LNCaP clone FGC (cell line): ENCODE data around the gene LBH.

Source experiments
- DNase-seq: peaks from one replicate; pipeline ENCODE4 v3.0.0-alpha.2; 2011; ENCODE audit warnings: low read depth
- H3K4me3 ChIP-seq: 2 replicates; pipeline ENCODE4 v1.5.1; 2011; ENCODE audit warnings: mild to moderate bottlenecking, low read depth, low read length, control low read depth
- TF ChIP-seq, protein P1 (sequence below): IDR thresholded peaks from 2 replicates; pipeline ENCODE4 v1.5.1; 2012; ENCODE audit warnings: mild to moderate bottlenecking; ENCODE audit not compliant: control insufficient read depth, insufficient read depth; ENCODE audit errors: extremely low read depth

LBH gene

DNA sequence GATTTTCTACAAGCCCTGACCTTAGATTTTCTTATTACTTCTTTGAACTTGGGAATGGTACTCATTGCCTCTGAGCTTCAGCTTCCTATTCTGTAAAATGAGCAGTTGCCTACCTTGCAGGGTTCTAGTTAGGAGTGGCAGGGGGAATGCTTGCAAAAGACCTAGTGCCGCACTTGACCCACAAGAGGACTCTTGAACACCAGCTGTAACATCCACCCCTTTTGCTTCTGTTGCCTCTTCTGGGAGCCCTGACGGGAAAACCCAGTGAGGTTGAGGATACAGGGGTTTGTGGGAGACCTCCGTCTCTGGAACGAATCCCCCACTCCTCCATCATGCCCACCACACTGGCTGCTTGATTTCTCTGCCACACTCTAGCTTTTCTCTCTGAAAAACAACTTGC lies 27.1 kb upstream of the LBH start:
- no peak overlapping the region for H3K4me3 ChIP-seq
- no peak for DNase-seq
- TF ChIP-seq, protein P1, sequence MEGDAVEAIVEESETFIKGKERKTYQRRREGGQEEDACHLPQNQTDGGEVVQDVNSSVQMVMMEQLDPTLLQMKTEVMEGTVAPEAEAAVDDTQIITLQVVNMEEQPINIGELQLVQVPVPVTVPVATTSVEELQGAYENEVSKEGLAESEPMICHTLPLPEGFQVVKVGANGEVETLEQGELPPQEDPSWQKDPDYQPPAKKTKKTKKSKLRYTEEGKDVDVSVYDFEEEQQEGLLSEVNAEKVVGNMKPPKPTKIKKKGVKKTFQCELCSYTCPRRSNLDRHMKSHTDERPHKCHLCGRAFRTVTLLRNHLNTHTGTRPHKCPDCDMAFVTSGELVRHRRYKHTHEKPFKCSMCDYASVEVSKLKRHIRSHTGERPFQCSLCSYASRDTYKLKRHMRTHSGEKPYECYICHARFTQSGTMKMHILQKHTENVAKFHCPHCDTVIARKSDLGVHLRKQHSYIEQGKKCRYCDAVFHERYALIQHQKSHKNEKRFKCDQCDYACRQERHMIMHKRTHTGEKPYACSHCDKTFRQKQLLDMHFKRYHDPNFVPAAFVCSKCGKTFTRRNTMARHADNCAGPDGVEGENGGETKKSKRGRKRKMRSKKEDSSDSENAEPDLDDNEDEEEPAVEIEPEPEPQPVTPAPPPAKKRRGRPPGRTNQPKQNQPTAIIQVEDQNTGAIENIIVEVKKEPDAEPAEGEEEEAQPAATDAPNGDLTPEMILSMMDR, result no peak

DNA sequence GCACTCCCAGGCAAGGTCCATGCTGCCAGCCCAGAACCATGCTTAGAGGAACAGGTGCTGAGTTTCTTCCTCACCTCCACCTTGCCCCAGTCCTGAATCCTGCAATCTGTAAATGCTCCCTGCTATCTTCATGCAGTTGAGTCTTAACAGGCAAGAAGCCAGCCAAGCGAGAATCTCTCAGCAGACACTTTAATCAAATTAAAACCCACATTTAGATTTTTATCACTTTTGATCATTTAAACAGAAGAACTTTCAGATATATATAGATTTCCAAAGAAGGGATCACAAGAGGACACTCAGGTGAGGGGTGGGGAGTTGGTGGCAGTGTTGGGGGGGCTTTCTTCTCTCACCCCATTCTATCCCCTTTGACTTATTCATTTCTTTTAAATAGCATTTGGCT lies 25.9 kb upstream of the LBH start:
- DNase-seq, result no peak

GRCh38 chr2:30206461-30207430 lies 24.6 kb upstream of the LBH start:
- no peak overlapping the region for H3K4me3 ChIP-seq
- DNase-seq, result no peak
- TF ChIP-seq, protein P1, result no peak

More for the DNA sequence above, 25.9 kb upstream of the LBH start:
- H3K4me3 ChIP-seq, result no peak overlapping the region
- TF ChIP-seq, protein P1, result no peak

DNA sequence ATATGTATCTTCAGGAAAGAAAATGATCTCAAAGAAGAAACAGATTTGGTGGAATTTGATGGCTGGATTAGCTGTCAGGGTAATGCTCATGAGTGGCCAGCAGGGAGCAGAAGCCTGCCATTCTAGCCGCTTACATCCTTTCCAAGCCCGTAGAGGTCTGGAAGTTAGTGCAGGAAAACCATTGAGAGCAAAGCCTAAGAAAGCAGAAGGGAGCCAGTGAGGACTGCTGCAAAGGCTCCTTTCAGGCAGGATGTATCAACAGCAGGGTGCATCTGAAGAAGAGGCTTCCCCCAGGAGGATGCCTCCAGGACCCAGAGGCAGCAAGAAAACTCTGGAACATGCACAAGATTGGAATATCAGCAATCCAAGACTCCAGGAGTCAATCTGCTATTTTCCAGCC lies 22.9 kb upstream of the LBH start:
- TF ChIP-seq, protein P1, result peak; percentile 80
- H3K4me3 ChIP-seq, result no peak overlapping the region
- DNase-seq, result peak; percentile 45

DNA sequence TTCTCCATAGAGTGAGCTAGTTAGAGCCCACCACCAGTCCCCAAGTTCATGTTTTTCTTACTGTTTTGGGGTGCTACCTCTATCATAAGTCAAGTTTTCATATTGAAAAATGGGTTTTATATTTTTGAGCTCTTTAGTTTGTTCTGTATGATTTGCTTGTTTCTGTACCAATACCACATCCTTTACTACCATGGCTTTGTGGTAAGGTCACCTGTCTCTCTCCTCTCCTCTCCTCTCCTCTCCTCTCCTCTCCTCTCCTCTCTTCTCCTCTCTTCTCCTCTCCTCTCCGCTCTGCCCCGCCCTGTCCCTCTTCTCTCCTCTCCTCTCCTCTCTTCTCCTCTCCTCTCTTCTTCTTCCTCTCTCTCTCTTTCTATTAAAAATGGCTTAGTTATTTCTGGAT lies 22.1 kb upstream of the LBH start:
- TF ChIP-seq, protein P1, result no peak
- no peak overlapping the region for H3K4me3 ChIP-seq
- DNase-seq, result no peak

DNA sequence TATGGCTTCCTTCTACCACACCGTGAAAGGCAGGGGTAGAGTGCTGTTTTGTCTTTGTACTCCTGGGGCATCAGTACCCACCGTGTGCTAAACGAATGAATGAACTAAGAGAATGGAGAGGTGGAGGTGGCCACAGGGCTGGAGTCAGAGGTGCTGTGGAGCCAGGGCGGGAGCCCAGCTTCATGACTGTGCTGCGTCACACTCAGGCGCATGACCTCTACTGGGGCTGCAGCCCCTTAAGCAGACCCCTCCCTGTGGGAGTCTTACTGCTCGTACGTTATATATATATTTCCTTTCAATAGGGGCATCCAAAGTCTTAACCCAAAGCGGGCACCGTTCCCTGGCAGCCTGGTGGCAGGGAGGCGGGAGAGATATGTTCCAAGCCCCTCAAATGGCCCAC lies 18.0 kb upstream of the LBH start:
- DNase-seq, result no peak
- TF ChIP-seq, protein P1, result no peak
- H3K4me3 ChIP-seq, result no peak overlapping the region

GRCh38 chr2:30213907-30214463 lies 17.3 kb upstream of the LBH start:
- DNase-seq, result no peak
- H3K4me3 ChIP-seq, result no peak overlapping the region
- TF ChIP-seq, protein P1, result no peak
